Activated CD8-positive, alpha-beta T cell treated with anti-CD3 and anti-CD28 coated beads for 36 hours (primary cell): ENCODE data around the gene ZNF846. TPM values are rescaled to one million over a fixed set of nuclear protein-coding genes. Genes with fewer than 3 reads are reported as not detected.
"Not testable (repeated sequence)": the region's sequence is repeated elsewhere in the genome, so short reads cannot be mapped to it uniquely, and the experiment has no call there.

Experiments used
- ATAC-seq: fragments of 200-7000 bp; cut with Tn5 transposase; one replicate; pipeline ENCODE4 v1.10.0; 2021; ENCODE audit warnings: mild to moderate bottlenecking, moderate library complexity
- CTCF ChIA-PET: fragments of 350-600 bp; sonication (Branson Sonifier 250); formaldehyde crosslinking; loops from one replicate; lab custom pipeline; 2021; ENCODE audit warnings: antibody characterized with exemption; lab: Charles Lee
- POLR2A ChIA-PET: fragments of 350-600 bp; sonication (Branson Sonifier 250); formaldehyde crosslinking; loops from one replicate; lab custom pipeline; 2021; ENCODE audit warnings: antibody characterized with exemption; lab: Charles Lee
- DNase-seq: peaks from one replicate; pipeline ENCODE4 v3.0.0-alpha.2; 2020
- H3K27ac Mint-ChIP-seq: one replicate; pipeline ENCODE4 v1.8.0; 2021; ENCODE audit warnings: mild to moderate bottlenecking, mixed read lengths
- H3K27me3 Mint-ChIP-seq: one replicate; pipeline ENCODE4 v1.8.0; 2021; ENCODE audit warnings: mixed read lengths
- H3K36me3 Mint-ChIP-seq: one replicate; pipeline ENCODE4 v1.8.0; 2021; ENCODE audit warnings: low read depth, mixed read lengths
- H3K4me1 Mint-ChIP-seq: one replicate; pipeline ENCODE4 v1.8.0; 2021; ENCODE audit warnings: low read depth, mixed read lengths
- H3K4me3 Mint-ChIP-seq: one replicate; pipeline ENCODE4 v1.8.0; 2021; ENCODE audit warnings: mild to moderate bottlenecking, moderate library complexity, mixed read lengths
- H3K9me3 Mint-ChIP-seq: one replicate; pipeline ENCODE4 v1.8.0; 2021; ENCODE audit warnings: mixed read lengths
- intact Hi-C: fragments of 100-400 bp; cut with micrococcal nuclease; formaldehyde crosslinking; loops from one replicate; pipeline ENCODE4 v1.10.0; 2022
- total RNA-seq, 2 experiments: library from RNA; stranded (reverse); gene quantifications; one replicate each; pipeline ENCODE4 v1.2.3, GENCODE V29; 2021
- TF ChIP-seq, protein P1 (sequence below): fragments of 200-600 bp; IDR thresholded peaks from one replicate; pipeline ENCODE4 v1.8.0; 2022; ENCODE audit warnings: antibody characterized with exemption, mild to moderate bottlenecking

ZNF846 gene
- total RNA-seq, 2 experiments from 2014 or later: 5.1 to 6.1 TPM

DNA sequence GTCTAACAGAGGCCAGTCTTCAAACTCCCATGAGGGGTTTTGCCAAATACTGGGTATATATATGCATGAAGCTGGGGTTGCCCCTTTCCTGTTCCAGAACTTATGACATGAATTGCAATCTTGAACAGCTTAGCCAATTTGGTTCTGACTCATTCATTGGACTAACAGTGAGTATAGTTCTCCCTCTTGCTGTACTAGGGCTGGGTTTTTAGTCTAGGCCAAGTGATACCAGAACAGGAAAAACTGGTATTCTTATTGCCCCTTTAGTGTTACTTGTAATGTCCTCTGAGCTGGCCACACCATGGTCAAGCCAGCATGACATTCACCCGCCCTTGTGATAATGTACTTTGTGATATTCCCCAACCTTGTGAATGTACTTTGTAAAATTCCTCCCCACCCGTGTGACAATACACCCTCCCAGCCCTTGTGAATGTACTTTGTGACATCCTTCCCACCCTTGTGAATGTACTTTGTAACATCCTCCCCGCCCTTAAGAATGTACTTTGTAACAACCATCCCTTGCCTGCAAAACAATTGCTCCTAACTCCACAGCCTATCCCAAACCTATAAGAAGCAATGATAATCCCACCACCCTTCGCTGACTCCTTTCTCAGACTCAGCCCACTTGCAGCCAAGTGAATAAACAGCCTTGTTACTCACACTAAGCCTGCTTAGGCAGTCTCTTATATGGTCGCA, 26.9 kb downstream of the ZNF846 start:
- TF ChIP-seq, protein P1, sequence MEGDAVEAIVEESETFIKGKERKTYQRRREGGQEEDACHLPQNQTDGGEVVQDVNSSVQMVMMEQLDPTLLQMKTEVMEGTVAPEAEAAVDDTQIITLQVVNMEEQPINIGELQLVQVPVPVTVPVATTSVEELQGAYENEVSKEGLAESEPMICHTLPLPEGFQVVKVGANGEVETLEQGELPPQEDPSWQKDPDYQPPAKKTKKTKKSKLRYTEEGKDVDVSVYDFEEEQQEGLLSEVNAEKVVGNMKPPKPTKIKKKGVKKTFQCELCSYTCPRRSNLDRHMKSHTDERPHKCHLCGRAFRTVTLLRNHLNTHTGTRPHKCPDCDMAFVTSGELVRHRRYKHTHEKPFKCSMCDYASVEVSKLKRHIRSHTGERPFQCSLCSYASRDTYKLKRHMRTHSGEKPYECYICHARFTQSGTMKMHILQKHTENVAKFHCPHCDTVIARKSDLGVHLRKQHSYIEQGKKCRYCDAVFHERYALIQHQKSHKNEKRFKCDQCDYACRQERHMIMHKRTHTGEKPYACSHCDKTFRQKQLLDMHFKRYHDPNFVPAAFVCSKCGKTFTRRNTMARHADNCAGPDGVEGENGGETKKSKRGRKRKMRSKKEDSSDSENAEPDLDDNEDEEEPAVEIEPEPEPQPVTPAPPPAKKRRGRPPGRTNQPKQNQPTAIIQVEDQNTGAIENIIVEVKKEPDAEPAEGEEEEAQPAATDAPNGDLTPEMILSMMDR: no peak
- intact Hi-C loops: no loop called here
- Mint-ChIP-seq H3K9me3 (peaks cover 9% of the 10 kb centered on the region), H3K27ac (no peak overlapping the region), H3K36me3 (peaks cover 5% of the 10 kb centered on the region), H3K4me3 (no peak overlapping the region), H3K27me3 (no peaks in the 10 kb centered on the region), H3K4me1 (no peaks in the 10 kb centered on the region)
- ATAC-seq (no peak), DNase-seq (no peak)
- CTCF ChIA-PET: interaction anchor here (1.8 kb wide), 1 partner anchor 116 kb away, joined by 4 read pairs; no protein-coding TSS in a partner anchor
- POLR2A ChIA-PET: no interaction called here

DNA sequence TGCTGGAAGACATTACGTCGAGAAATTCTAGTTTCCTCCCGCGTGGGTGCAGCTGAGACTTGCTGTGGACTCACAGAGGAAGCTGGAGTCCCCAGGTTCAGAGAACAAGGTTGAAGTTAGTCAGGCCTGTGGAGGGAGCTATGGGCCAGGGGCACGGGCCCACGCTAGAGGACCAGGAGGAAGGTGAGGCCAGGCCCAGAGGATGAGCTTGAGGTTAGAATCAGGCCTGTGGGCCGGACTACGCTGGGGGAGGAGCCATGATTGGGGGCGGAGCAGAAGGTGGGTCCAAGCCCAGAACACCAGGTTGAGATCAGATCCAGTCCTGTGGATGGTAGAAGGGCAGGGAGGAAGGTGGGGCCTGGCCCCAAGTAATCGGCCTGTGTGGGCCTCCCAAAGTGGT, 32.6 kb downstream of the ZNF846 start:
- peaks cover 3% of the 10 kb centered on the region for H3K36me3 Mint-ChIP-seq
- no peaks in the 10 kb centered on the region for H3K4me1 Mint-ChIP-seq
- intact Hi-C loops: no loop called here
- no peak for DNase-seq
- H3K27me3 Mint-ChIP-seq: no peaks in the 10 kb centered on the region
- ChIA-PET POLR2A (no interaction called here), CTCF (no interaction called here)
- H3K27ac Mint-ChIP-seq: no peak overlapping the region
- no peak for ATAC-seq
- no peak overlapping the region for H3K4me3 Mint-ChIP-seq
- H3K9me3 Mint-ChIP-seq: no peaks in the 10 kb centered on the region
- TF ChIP-seq, protein P1: no peak

DNA sequence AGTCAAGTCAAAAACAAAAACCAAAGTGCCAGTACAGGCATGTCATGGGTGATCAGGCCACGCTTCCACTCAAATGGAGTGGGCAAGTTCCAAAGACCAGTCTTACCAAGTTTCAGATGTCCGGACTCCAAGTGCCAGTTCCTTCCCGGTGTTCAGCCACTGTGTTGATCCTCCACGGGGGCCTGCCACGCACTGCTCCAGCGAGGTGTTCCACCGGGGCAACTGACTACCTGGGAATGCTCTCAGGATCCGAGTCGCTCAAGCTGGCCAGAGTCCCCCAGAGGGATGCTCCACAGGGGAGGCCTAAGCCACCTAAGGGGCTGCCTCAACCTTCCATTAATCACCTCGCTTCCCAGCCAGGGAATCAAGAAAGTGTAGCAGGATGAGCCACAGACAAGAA, 38.5 kb downstream of the ZNF846 start:
- H3K27ac Mint-ChIP-seq, CTCF ChIA-PET, H3K4me3 Mint-ChIP-seq, H3K36me3 Mint-ChIP-seq, H3K9me3 Mint-ChIP-seq, H3K27me3 Mint-ChIP-seq, H3K4me1 Mint-ChIP-seq, DNase-seq, POLR2A ChIA-PET, ATAC-seq, intact Hi-C loops: not testable (repeated sequence)

DNA sequence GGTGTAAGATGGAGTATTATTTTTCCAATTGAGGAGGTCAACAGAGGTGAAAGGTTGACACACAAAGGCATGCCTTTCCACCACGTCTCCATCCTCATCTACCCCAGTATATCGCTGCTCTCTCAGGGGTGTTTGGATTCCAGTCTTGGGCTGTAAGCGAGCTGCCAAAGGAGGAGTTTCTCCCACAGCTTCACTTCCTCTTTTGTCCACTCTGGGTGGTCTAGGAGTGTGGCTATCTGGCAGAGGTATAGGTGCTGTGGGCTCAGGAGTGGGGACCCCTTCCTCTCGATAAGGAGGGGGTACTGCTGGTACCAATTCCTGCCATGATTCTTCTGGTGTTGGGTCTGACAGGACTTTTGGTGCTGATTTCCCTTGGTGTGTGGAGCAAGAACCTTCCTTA, 39.4 kb downstream of the ZNF846 start:
- TF ChIP-seq, protein P1: no peak
- Mint-ChIP-seq H3K4me1 (no peaks in the 10 kb centered on the region), H3K36me3 (no peaks in the 10 kb centered on the region), H3K27ac (no peak overlapping the region), H3K9me3 (peaks cover 15% of the 10 kb centered on the region), H3K27me3 (peaks cover 4% of the 10 kb centered on the region), H3K4me3 (no peak overlapping the region)
- POLR2A ChIA-PET: interaction anchor here (0.6 kb wide), 1 partner anchor 887 kb away, joined by 4 read pairs; no protein-coding TSS in a partner anchor
- CTCF ChIA-PET: no interaction called here
- ATAC-seq (no peak), DNase-seq (no peak)
- intact Hi-C loops: no loop called here

DNA sequence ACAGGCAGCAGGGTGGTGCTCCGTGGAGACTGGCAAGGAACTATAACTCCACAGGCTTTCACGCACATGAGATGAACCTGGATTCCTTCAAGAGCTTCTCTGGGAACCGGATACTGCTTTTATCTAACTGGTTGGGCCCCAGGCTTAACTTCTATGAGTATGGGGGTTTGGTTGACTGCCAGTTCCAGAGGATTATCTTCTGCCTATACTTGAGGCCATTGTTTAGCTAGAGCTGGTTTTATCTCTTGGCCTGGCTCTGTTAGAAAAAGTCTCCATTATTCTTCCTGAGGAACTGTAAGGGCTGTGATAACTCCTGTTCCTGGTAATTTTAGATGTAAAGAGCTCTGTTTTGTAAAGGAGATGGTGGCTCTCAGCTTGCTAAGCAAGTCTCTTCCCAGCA, 40.9 kb downstream of the ZNF846 start:
- ATAC-seq: no peak
- peaks cover 4% of the 10 kb centered on the region for H3K27me3 Mint-ChIP-seq
- intact Hi-C loops: no loop called here
- TF ChIP-seq, protein P1: no peak
- no peak overlapping the region for H3K4me3 Mint-ChIP-seq
- no peaks in the 10 kb centered on the region for H3K4me1 Mint-ChIP-seq
- H3K9me3 Mint-ChIP-seq: peaks cover 26% of the 10 kb centered on the region
- no peak for DNase-seq
- ChIA-PET CTCF (no interaction called here), POLR2A (no interaction called here)
- no peak overlapping the region for H3K27ac Mint-ChIP-seq
- H3K36me3 Mint-ChIP-seq: no peaks in the 10 kb centered on the region

DNA sequence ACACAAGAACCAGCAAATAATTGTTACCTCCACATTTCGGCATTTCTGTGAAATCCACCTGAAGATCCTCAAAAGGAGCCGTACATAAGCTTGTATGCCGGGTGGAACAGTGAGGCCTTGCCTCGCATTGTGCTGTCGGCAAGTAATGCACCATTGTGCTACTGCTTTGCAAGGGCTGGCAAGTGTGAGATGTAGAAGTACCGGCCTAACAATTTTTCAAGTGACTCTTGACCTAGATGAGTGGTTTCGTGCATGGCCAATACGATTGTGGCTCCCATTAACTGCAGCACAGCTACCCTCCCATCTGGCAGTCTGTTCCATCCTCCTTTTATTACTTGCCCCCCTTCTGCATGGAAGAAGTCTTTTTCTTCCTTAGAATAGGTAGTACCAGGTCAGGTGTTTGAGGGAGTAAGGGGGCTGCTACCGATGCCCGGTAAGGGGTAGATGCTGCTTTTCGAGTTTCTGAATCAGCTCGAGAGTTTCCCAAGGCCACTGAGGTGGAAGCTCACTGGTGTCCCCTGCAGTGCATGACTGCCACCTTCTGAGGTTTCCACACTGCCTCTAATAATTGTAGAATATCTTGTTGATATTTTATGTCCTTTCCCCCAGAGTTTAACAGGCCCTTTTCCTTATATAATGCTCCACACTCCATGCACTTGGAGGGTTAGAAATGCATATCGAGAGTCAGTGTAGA, 42.9 kb downstream of the ZNF846 start:
- POLR2A ChIA-PET: interaction anchor here (1.0 kb wide), 1 partner anchor 50 kb away, joined by 3 read pairs; no protein-coding TSS in a partner anchor
- DNase-seq, H3K4me1 Mint-ChIP-seq, CTCF ChIA-PET, H3K4me3 Mint-ChIP-seq, intact Hi-C loops, H3K27ac Mint-ChIP-seq, H3K27me3 Mint-ChIP-seq, H3K36me3 Mint-ChIP-seq, ATAC-seq: not testable (repeated sequence)
- peaks cover 29% of the 10 kb centered on the region for H3K9me3 Mint-ChIP-seq
